Ovary (tissue), 3 donors: ENCODE data around the gene ZSCAN5A.

Experiments used
- POLR2A ChIP-seq: fragments of 450-650 bp; IDR thresholded peaks from one replicate; pipeline ENCODE4 v1.6.1; 2017; ENCODE audit warnings: antibody characterized with exemption, mild to moderate bottlenecking, moderate library complexity
- TF ChIP-seq, protein P1 (sequence below), 3 donors: fragments of 450-650 bp in 2 of 3; fragments of 200-600 bp in 1 of 3; IDR thresholded peaks; one replicate each; pipeline versions ENCODE4 v1.5.1 to v1.8.0; 2016 to 2022; ENCODE audit warnings: antibody characterized with exemption in 3 of 3, mild to moderate bottlenecking in 1 of 3
- donor health status: DM: no; HTN: no; CAD: no.

DNA sequence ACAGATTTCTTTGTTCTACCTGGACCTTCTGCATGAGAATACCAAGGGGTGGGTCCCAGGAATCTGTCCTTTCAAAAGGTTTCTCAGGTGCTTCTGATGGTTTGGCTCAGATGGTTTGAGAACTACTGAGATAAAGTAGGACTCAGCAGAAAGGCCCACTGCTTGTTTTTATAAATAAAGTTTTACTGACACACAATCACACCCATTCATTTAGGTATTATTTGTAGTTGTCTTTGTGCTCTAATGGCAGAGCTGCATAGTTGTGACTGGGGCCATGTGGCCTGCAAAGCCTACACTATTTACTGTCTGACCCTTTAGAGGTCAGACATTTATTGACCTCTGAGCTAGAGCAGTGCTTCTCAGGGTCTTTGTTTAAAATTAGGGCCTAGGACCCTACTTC lies 24.5 kb downstream of the ZSCAN5A start:
- TF ChIP-seq, protein P1, sequence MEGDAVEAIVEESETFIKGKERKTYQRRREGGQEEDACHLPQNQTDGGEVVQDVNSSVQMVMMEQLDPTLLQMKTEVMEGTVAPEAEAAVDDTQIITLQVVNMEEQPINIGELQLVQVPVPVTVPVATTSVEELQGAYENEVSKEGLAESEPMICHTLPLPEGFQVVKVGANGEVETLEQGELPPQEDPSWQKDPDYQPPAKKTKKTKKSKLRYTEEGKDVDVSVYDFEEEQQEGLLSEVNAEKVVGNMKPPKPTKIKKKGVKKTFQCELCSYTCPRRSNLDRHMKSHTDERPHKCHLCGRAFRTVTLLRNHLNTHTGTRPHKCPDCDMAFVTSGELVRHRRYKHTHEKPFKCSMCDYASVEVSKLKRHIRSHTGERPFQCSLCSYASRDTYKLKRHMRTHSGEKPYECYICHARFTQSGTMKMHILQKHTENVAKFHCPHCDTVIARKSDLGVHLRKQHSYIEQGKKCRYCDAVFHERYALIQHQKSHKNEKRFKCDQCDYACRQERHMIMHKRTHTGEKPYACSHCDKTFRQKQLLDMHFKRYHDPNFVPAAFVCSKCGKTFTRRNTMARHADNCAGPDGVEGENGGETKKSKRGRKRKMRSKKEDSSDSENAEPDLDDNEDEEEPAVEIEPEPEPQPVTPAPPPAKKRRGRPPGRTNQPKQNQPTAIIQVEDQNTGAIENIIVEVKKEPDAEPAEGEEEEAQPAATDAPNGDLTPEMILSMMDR (IDR thresholded peaks at IDR 0.05), result no peak
- TF ChIP-seq POLR2A, result no peak
